B cell (primary cell): ENCODE data around the gene RPS23. TPM values are rescaled to one million over a fixed set of nuclear protein-coding genes. Genes with fewer than 3 reads are reported as not detected.
A peak's percentile ranks its signal among the peaks of the same experiment; 100 is the strongest.

ENCODE experiments used
- ATAC-seq: fragments of 200-7000 bp; cut with Tn5 transposase; one replicate; pipeline ENCODE4 v1.10.0; 2021; ENCODE audit warnings: low read depth, mild to moderate bottlenecking, moderate number of reproducible peaks, moderate library complexity
- CTCF ChIA-PET: fragments of 350-600 bp; sonication (Branson Sonifier 250); formaldehyde crosslinking; loops from one replicate; lab custom pipeline; 2021; ENCODE audit warnings: antibody characterized with exemption, inconsistent platforms; lab: Charles Lee
- POLR2A ChIA-PET: fragments of 350-600 bp; sonication (Branson Sonifier 250); formaldehyde crosslinking; loops from one replicate; lab custom pipeline; 2021; ENCODE audit warnings: antibody characterized with exemption; lab: Charles Lee
- DNase-seq: peaks from one replicate; pipeline ENCODE4 v3.0.0; 2013
- H2AFZ ChIP-seq: 2 replicates; pipeline ENCODE4 v1.6.1; 2012; ENCODE audit warnings: mild to moderate bottlenecking, low read depth, low read length; ENCODE audit not compliant: insufficient read depth, poor library complexity, severe bottlenecking
- H3K27ac ChIP-seq, 2 donors: 1 replicate in 1 of 2; 2 replicates in 1 of 2; pipeline ENCODE4 v1.5.1; 2012 to 2013; ENCODE audit warnings: low read length in 2 of 2, mild to moderate bottlenecking in 2 of 2, moderate library complexity in 1 of 2
- H3K27me3 ChIP-seq, 4 experiments: fragments of 200-600 bp in 1 of 4; sonication (generic) in 1 of 4; replicated peaks in 1 of 4; 1 replicate in 2 of 4; 2 replicates in 2 of 4; pipeline versions ENCODE4 v1.6.1 to v1.7.0; 2013 to 2016; ENCODE audit warnings: low read length in 3 of 4, mild to moderate bottlenecking in 2 of 4, mixed read lengths in 1 of 4, moderate library complexity in 1 of 4; ENCODE audit not compliant: insufficient read depth in 4 of 4, control insufficient read depth in 3 of 4; ENCODE audit errors: control extremely low read depth in 1 of 4
- H3K36me3 ChIP-seq, 2 experiments: replicated peaks in 1 of 2; 1 replicate in 1 of 2; 2 replicates in 1 of 2; pipeline versions ENCODE4 v1.6.1 to v1.7.1; 2013; ENCODE audit warnings: low read length in 1 of 2; ENCODE audit not compliant: insufficient read depth in 2 of 2, control insufficient read depth in 1 of 2; ENCODE audit errors: control extremely low read depth in 1 of 2, extremely low read depth in 1 of 2
- H3K4me1 ChIP-seq, 2 donors: fragments of 200-600 bp in 1 of 2; sonication (generic) in 1 of 2; 1 replicate in 1 of 2; 2 replicates in 1 of 2; pipeline versions ENCODE4 v1.5.1 to v1.6.1; 2013 to 2017; ENCODE audit warnings: low read length in 2 of 2; ENCODE audit not compliant: control insufficient read depth in 2 of 2, insufficient read depth in 2 of 2
- H3K4me2 ChIP-seq: replicated peaks from 2 replicates; pipeline ENCODE3; 2012; ENCODE audit warnings: mild to moderate bottlenecking, low read depth, low read length; ENCODE audit not compliant: poor library complexity, severe bottlenecking
- H3K4me3 ChIP-seq, 5 experiments: fragments of 200-600 bp in 1 of 5; sonication (generic) in 1 of 5; 1 replicate in 3 of 5; 2 replicates in 2 of 5; pipeline versions ENCODE4 v1.5.1 to v1.7.0; 2011 to 2016; ENCODE audit warnings: low read length in 4 of 5, mild to moderate bottlenecking in 4 of 5, low read depth in 2 of 5, control low read depth in 1 of 5, moderate library complexity in 1 of 5; ENCODE audit not compliant: insufficient read depth in 1 of 5; ENCODE audit errors: control extremely low read depth in 1 of 5, extremely low read depth in 1 of 5
- H3K79me2 ChIP-seq: fragments of 200-600 bp; sonication (generic); one replicate; pipeline ENCODE4 v1.6.0; 2016; ENCODE audit warnings: low read length; ENCODE audit not compliant: control insufficient read depth, insufficient read depth
- H3K9ac ChIP-seq: fragments of 200-600 bp; sonication (generic); 2 replicates; pipeline ENCODE4 v1.6.1; 2017; ENCODE audit warnings: mild to moderate bottlenecking, low read length, moderate library complexity
- H3K9me3 ChIP-seq, 3 donors: one replicate each; pipeline versions ENCODE4 v1.6.1 to v1.7.1; 2013; ENCODE audit warnings: low read length in 2 of 3; ENCODE audit not compliant: control insufficient read depth in 2 of 3, insufficient read depth in 1 of 3; ENCODE audit errors: control extremely low read depth in 1 of 3
- H4K20me1 ChIP-seq: 2 replicates; pipeline ENCODE4 v1.6.0; 2012; ENCODE audit warnings: mild to moderate bottlenecking, low read length; ENCODE audit not compliant: insufficient read depth, control insufficient read depth, poor library complexity, severe bottlenecking
- H3K27ac Mint-ChIP-seq: one replicate; pipeline ENCODE4 v1.8.0; 2021; ENCODE audit warnings: mixed read lengths
- H3K27me3 Mint-ChIP-seq: one replicate; pipeline ENCODE4 v1.8.0; 2021; ENCODE audit warnings: mixed read lengths
- H3K4me1 Mint-ChIP-seq: one replicate; pipeline ENCODE4 v1.8.0; 2021; ENCODE audit warnings: mixed read lengths
- H3K4me3 Mint-ChIP-seq: one replicate; pipeline ENCODE4 v1.8.0; 2021; ENCODE audit warnings: mixed read lengths
- H3K9me3 Mint-ChIP-seq: one replicate; pipeline ENCODE4 v1.8.0; 2022; ENCODE audit warnings: mixed read lengths; ENCODE audit not compliant: insufficient read depth
- EZH2 ChIP-seq: IDR thresholded peaks from 2 replicates; pipeline ENCODE4 v1.6.1; 2012; ENCODE audit warnings: borderline replicate concordance, low read depth, mild to moderate bottlenecking, moderate library complexity, low read length; ENCODE audit not compliant: insufficient read depth, poor library complexity, severe bottlenecking
- WGBS: methylation state at CpG from one replicate; pipeline ENCODE4 v1.1.5; 2013; ENCODE audit warnings: missing lambda C conversion rate; ENCODE audit not compliant: insufficient coverage; 5-methylcytosine and 5-hydroxymethylcytosine counted together
- intact Hi-C: fragments of 100-400 bp; cut with micrococcal nuclease; formaldehyde crosslinking; loops from one replicate; pipeline ENCODE4 v1.10.0; 2022
- polyA plus RNA-seq: library from polyadenylated mRNA; depleted of rRNA; stranded (reverse); fragments of >200 nt; gene quantifications from 2 replicates; pipeline ENCODE4 v1.2.3, GENCODE V29; 2012
- total RNA-seq, 2 donors: library from RNA; stranded (reverse); fragments of 120-200 nt in 1 of 2; gene quantifications; 1 replicate in 1 of 2; 2 replicates in 1 of 2; pipeline versions ENCODE4 v1.2.3 to v1.2.4, GENCODE V29; 2013 to 2022
- TF ChIP-seq, protein P1 (sequence below): fragments of 200-600 bp; IDR thresholded peaks from one replicate; pipeline ENCODE4 v1.8.0; 2022; ENCODE audit warnings: antibody characterized with exemption, mild to moderate bottlenecking

RPS23 gene
- total and polyA plus RNA-seq, 2 donors (not counting 1 experiment from before 2014, with no cell fraction given): 3,420 to 9,595 TPM

DNA sequence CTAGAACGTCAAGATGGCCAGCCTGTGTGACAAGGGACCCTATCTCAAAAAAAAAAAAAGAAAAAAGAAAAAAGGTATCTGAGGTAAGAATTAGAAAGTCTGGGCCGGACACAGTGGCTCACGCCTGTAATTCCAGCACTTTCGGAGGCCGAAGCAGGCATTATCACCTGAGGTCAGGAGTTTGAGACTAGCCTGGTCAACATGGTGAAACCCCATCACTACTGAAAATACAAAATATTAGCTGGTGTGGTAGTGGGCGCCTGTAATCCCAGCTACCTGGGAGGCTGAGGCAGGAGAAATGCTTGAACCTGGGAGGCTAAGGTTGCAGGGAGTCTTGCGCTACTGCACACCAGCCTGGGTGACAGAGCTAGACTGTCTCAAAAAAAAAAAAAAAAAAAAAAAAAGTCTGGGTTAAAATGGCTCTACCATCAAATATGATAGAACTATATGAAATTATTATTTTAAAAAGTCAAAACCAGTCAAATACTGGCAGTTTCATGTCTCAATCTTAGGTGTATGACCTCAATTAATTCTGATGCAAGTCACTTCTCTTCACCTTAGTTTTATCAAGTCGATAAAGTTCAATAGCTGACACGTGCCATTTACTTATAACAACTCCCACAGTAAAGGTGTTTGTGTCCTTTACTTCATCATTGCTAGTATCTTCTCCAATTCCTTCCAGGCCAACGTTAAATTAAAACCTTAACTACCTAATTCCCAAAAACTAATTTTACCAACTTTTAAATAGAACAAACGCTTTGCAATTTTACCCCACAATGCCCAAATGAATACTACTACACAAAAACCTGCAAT lies 1.1 kb downstream of the RPS23 start:
- H3K4me2 ChIP-seq: peak overlapping the region; percentile 82
- no peak overlapping the region for H2AFZ ChIP-seq
- peaks cover 45% of the 10 kb centered on the region for H3K4me1 Mint-ChIP-seq
- ATAC-seq (no peak), DNase-seq (no peak)
- H3K9ac ChIP-seq: peak overlapping the region; percentile 94
- no peaks in the 10 kb centered on the region for H3K27me3 ChIP-seq
- peaks cover 30% of the 10 kb centered on the region for H3K79me2 ChIP-seq
- WGBS: 30% methylated on average over 4 of the region's 11 CpGs
- H4K20me1 ChIP-seq: peaks cover 6% of the 10 kb centered on the region
- H3K9me3 ChIP-seq: no peaks in the 10 kb centered on the region
- TF ChIP-seq, protein P1, sequence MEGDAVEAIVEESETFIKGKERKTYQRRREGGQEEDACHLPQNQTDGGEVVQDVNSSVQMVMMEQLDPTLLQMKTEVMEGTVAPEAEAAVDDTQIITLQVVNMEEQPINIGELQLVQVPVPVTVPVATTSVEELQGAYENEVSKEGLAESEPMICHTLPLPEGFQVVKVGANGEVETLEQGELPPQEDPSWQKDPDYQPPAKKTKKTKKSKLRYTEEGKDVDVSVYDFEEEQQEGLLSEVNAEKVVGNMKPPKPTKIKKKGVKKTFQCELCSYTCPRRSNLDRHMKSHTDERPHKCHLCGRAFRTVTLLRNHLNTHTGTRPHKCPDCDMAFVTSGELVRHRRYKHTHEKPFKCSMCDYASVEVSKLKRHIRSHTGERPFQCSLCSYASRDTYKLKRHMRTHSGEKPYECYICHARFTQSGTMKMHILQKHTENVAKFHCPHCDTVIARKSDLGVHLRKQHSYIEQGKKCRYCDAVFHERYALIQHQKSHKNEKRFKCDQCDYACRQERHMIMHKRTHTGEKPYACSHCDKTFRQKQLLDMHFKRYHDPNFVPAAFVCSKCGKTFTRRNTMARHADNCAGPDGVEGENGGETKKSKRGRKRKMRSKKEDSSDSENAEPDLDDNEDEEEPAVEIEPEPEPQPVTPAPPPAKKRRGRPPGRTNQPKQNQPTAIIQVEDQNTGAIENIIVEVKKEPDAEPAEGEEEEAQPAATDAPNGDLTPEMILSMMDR: no peak
- no peak for TF ChIP-seq EZH2
- intact Hi-C loops: loop anchor here (5.0 to 10.0 kb wide), 3 partner anchors 110 to 1625 kb away; partner anchors contain the start of genes DHFR and MSH3
- CTCF ChIA-PET: no interaction called here
- peak overlapping the region; percentile 82 to 89 for H3K27ac ChIP-seq
- H3K9me3 Mint-ChIP-seq: no peaks in the 10 kb centered on the region
- H3K36me3 ChIP-seq: peaks cover 5 to 29% of the 10 kb centered on the region in 2 experiments
- H3K4me1 ChIP-seq: peaks cover 34% of the 10 kb centered on the region in 2 donors
- H3K4me3 Mint-ChIP-seq: peak overlapping the region; percentile 91
- H3K4me3 ChIP-seq: peak overlapping the region; percentile 80 to 98 (median 90)
- peak overlapping the region; percentile 94 for H3K27ac Mint-ChIP-seq
- POLR2A ChIA-PET: interaction anchor here (0.6 to 0.9 kb wide), 3 partner anchors 150 to 526 kb away, joined by 3 to 7 read pairs (median 4); partner anchors contain the start of gene SSBP2
- no peaks in the 10 kb centered on the region for H3K27me3 Mint-ChIP-seq

DNA sequence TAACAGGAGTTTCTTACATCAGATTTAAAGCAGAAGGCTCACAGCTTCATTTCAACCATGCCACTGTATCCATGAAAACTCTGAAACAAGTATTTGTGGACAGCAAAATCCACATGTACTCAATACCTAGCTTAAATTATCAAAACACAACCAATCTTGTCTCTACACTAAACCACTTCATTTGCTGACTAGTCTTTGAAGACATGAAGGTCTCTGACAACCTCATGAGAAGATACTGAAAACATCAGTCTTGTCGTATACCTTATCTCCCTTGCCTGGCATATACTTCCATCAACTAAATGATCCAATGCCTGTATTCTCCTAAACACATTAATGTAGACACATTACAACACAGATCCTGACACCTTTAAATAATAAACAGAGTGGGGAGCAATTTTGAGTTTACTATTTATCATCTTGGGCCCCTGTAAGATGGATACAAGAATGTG lies 2.9 kb downstream of the RPS23 start:
- Mint-ChIP-seq H3K4me3 (peak overlapping the region; percentile 11), H3K4me1 (peaks cover 45% of the 10 kb centered on the region), H3K27ac (peak overlapping the region; percentile 17), H3K27me3 (no peaks in the 10 kb centered on the region), H3K9me3 (no peaks in the 10 kb centered on the region)
- no peak overlapping the region for H3K27ac ChIP-seq
- peaks cover 34% of the 10 kb centered on the region in 2 donors for H3K4me1 ChIP-seq
- H3K4me3 ChIP-seq: no peak overlapping the region
- intact Hi-C loops: loop anchor here (5.0 to 10.0 kb wide), 3 partner anchors 108 to 1623 kb away; partner anchors contain the start of genes DHFR and MSH3
- TF ChIP-seq EZH2: no peak
- TF ChIP-seq, protein P1: no peak
- ATAC-seq (no peak), DNase-seq (no peak)
- WGBS: 86% methylated on average over 1 of the region's 1 CpG
- no peaks in the 10 kb centered on the region for H3K27me3 ChIP-seq
- peaks cover 6% of the 10 kb centered on the region for H4K20me1 ChIP-seq
- peaks cover 5 to 29% of the 10 kb centered on the region in 2 experiments for H3K36me3 ChIP-seq
- no peaks in the 10 kb centered on the region for H3K9me3 ChIP-seq
- POLR2A ChIA-PET: no interaction called here
- no peak overlapping the region for H3K9ac ChIP-seq
- CTCF ChIA-PET: interaction anchor here (0.8 to 1.5 kb wide), 3 partner anchors 10 to 110 kb away, joined by 3 to 4 read pairs (median 3); no protein-coding TSS in a partner anchor
- H3K4me2 ChIP-seq: no peak overlapping the region
- H3K79me2 ChIP-seq: peaks cover 30% of the 10 kb centered on the region
- H2AFZ ChIP-seq: no peak overlapping the region
